ENCODE results near the gene RB1. TPM values are rescaled to one million over a fixed set of nuclear protein-coding genes. Genes with fewer than 3 reads are reported as not detected.
A peak's percentile ranks its signal among the peaks of the same experiment; 100 is the strongest.

The RB1 gene
- total RNA-seq, 3 donors from 2014 or later (not counting 1 experiment from before 2014, with no cell fraction given): 25.5 to 28.3 (median 26.9) TPM

DNA sequence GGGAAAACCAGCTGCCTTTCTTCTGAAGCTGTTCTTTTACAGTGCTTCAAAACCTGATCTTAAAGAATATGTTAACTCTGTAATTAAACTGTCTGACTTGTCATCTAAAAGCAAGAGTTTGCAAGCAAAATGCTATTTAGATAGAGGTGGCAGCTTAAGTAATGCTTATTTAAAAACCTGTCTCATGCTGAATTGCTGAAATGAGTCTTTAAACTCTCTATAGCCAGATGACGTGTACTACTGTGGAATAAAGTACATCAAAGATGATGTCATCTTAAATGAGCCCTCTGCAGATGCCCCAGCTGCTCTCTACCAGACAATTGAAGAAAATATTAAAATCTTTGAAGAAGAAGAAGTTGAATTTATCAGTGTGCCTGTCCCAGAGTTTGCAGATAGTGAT is 47.6 kb upstream of the RB1 start:
- H3K9me3 ChIP-seq (ENCODE audit: control insufficient read depth, insufficient read depth, low read length): no peaks in the 10 kb centered on the region
- H3K9me3 Mint-ChIP-seq: no peaks in the 10 kb centered on the region
- H3K4me1 Mint-ChIP-seq: peaks cover 44 to 56% of the 10 kb centered on the region in 2 donors
- ATAC-seq (no peak), DNase-seq (no peak)
- intact Hi-C loops (cut with micrococcal nuclease): no loop called here
- H3K36me3 ChIP-seq (ENCODE audit: control insufficient read depth, insufficient read depth, low read length): peaks cover 70% of the 10 kb centered on the region
- H3K4me3 ChIP-seq (ENCODE audit: low read length): no peak overlapping the region
- no peak overlapping the region for H3K4me3 Mint-ChIP-seq
- H3K27ac Mint-ChIP-seq: peak overlapping the region; percentile 54 to 84
- TF ChIP-seq CTCF (IDR thresholded peaks at IDR 0.05): no peak
- peaks cover 33% of the 10 kb centered on the region for H3K36me3 Mint-ChIP-seq
- H3K27ac ChIP-seq (ENCODE audit: low read length): no peak overlapping the region
- H3K27me3 Mint-ChIP-seq (ENCODE audit: low read depth in 2 of 2): no peaks in the 10 kb centered on the region
- 80% methylated on average over 1 of the region's 1 CpG for WGBS (ENCODE audit: insufficient coverage)
- no peaks in the 10 kb centered on the region for H3K4me1 ChIP-seq (ENCODE audit: control insufficient read depth, insufficient read depth, low read length)
- no peaks in the 10 kb centered on the region for H3K27me3 ChIP-seq (ENCODE audit: control insufficient read depth, insufficient read depth, low read length)

DNA sequence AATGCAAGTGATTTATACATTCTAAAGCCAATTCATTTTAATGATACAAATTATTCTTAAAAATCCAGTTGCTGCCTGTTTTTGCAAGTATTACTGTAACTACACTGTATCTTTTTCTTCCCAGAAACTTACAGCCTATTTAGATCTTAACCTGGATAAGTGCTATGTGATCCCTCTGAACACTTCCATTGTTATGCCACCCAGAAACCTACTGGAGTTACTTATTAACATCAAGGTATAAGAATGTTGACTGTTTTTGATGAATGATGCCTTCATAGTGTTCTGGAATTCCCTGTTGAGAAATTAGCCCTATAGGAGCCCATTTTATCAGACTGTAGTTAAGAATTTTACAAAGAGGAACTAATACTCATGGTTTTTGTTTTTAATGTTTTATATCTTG is 45.5 kb upstream of the RB1 start:
- Histone ChIP-seq H3K36me3 (ENCODE audit: control insufficient read depth, insufficient read depth, low read length) (peaks cover 89% of the 10 kb centered on the region), H3K9me3 (ENCODE audit: control insufficient read depth, insufficient read depth, low read length) (no peaks in the 10 kb centered on the region), H3K27ac (ENCODE audit: low read length) (no peak overlapping the region), H3K27me3 (ENCODE audit: control insufficient read depth, insufficient read depth, low read length) (no peaks in the 10 kb centered on the region), H3K4me3 (ENCODE audit: low read length) (no peak overlapping the region), H3K4me1 (ENCODE audit: control insufficient read depth, insufficient read depth, low read length) (no peaks in the 10 kb centered on the region)
- Mint-ChIP-seq H3K36me3 (peaks cover 45% of the 10 kb centered on the region), H3K4me3 (no peak overlapping the region), H3K9me3 (no peaks in the 10 kb centered on the region), H3K4me1 (peaks cover 34 to 36% of the 10 kb centered on the region in 2 donors), H3K27ac (peak overlapping the region in 1 of 2 donors; percentile 65), H3K27me3 (ENCODE audit: low read depth in 2 of 2) (no peaks in the 10 kb centered on the region)
- DNase-seq (no peak), ATAC-seq (no peak)
- TF ChIP-seq CTCF (IDR thresholded peaks at IDR 0.05): no peak
- intact Hi-C loops (cut with micrococcal nuclease): no loop called here

- intact Hi-C loops (cut with micrococcal nuclease): no loop called here
- Histone ChIP-seq H3K4me1 (ENCODE audit: control insufficient read depth, insufficient read depth, low read length) (no peaks in the 10 kb centered on the region), H3K4me3 (ENCODE audit: low read length) (no peak overlapping the region), H3K36me3 (ENCODE audit: control insufficient read depth, insufficient read depth, low read length) (peaks cover 91% of the 10 kb centered on the region), H3K27me3 (ENCODE audit: control insufficient read depth, insufficient read depth, low read length) (no peaks in the 10 kb centered on the region), H3K9me3 (ENCODE audit: control insufficient read depth, insufficient read depth, low read length) (no peaks in the 10 kb centered on the region), H3K27ac (ENCODE audit: low read length) (no peak overlapping the region)
- Mint-ChIP-seq H3K27me3 (ENCODE audit: low read depth in 2 of 2) (no peaks in the 10 kb centered on the region), H3K27ac (peak overlapping the region in 1 of 2 donors; percentile 65), H3K9me3 (no peaks in the 10 kb centered on the region), H3K4me1 (peaks cover 32% of the 10 kb centered on the region in 2 donors), H3K36me3 (peaks cover 45% of the 10 kb centered on the region), H3K4me3 (no peak overlapping the region)
- no peak for DNase-seq
- TF ChIP-seq CTCF (IDR thresholded peaks at IDR 0.05): no peak
- no peak for ATAC-seq
- WGBS (ENCODE audit: insufficient coverage): 100% methylated on average over 3 of the region's 3 CpGs
Observed at GRCh38 chr13:48258430-48258829, 45.1 kb upstream of the RB1 start.

DNA sequence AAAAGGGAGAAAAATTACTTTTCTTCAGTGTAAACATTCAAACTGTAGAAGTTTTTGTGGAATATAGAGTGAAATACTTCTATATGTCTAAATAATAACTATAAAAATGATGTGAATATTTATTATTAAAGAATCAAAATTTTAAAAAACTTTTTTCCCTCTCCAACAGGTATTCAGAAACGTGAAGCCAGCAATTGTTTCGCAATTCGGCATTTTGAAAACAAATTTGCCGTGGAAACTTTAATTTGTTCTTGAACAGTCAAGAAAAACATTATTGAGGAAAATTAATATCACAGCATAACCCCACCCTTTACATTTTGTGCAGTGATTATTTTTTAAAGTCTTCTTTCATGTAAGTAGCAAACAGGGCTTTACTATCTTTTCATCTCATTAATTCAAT is 42.6 kb upstream of the RB1 start:
- Mint-ChIP-seq H3K4me1 (peaks cover 36 to 47% of the 10 kb centered on the region in 2 donors), H3K27me3 (ENCODE audit: low read depth in 2 of 2) (no peaks in the 10 kb centered on the region), H3K36me3 (peaks cover 45% of the 10 kb centered on the region), H3K4me3 (no peak overlapping the region), H3K9me3 (no peaks in the 10 kb centered on the region), H3K27ac (peak overlapping the region in 1 of 2 donors; percentile 50)
- no peaks in the 10 kb centered on the region for H3K9me3 ChIP-seq (ENCODE audit: control insufficient read depth, insufficient read depth, low read length)
- peaks cover 8% of the 10 kb centered on the region for H3K4me1 ChIP-seq (ENCODE audit: control insufficient read depth, insufficient read depth, low read length)
- H3K4me3 ChIP-seq (ENCODE audit: low read length): no peak overlapping the region
- WGBS (ENCODE audit: insufficient coverage): 100% methylated on average over 4 of the region's 4 CpGs
- no peaks in the 10 kb centered on the region for H3K27me3 ChIP-seq (ENCODE audit: control insufficient read depth, insufficient read depth, low read length)
- TF ChIP-seq CTCF (IDR thresholded peaks at IDR 0.05): no peak
- no peak for ATAC-seq
- no peak for DNase-seq
- intact Hi-C loops (cut with micrococcal nuclease): no loop called here
- peaks cover 75% of the 10 kb centered on the region for H3K36me3 ChIP-seq (ENCODE audit: control insufficient read depth, insufficient read depth, low read length)
- H3K27ac ChIP-seq (ENCODE audit: low read length): no peak overlapping the region

All from natural killer cell (primary cell).